Adrenal gland (tissue), 12 donors: Measurements from ENCODE around the gene CD300LB. TPM values are rescaled to one million over a fixed set of nuclear protein-coding genes. Genes with fewer than 3 reads are reported as not detected.
A peak's percentile ranks its signal among the peaks of the same experiment; 100 is the strongest.
"Not testable (repeated sequence)": the region's sequence is repeated elsewhere in the genome, so short reads cannot be mapped to it uniquely, and the experiment has no call there.

Experiments used
- DNase-seq, 7 donors: peaks; one replicate each; pipeline ENCODE4 v3.0.0-alpha.2; 2019 to 2020
- H3K27ac ChIP-seq, 5 donors: fragments of 200-600 bp; sonication (generic) in 4 of 5; 1 replicate in 3 of 5; 2 replicates in 2 of 5; pipeline versions ENCODE4 v1.5.1 to v1.8.0; 2016 to 2020; ENCODE audit warnings: mild to moderate bottlenecking in 1 of 5
- H3K27me3 ChIP-seq: fragments of 200-600 bp; 2 replicates; pipeline ENCODE4 v1.8.0; 2021
- H3K36me3 ChIP-seq, 2 donors: fragments of 200-600 bp; replicated peaks in 1 of 2; 1 replicate in 1 of 2; 2 replicates in 1 of 2; pipeline versions ENCODE4 v1.5.1 to v1.8.0; 2018 to 2022
- H3K4me1 ChIP-seq, 2 donors: fragments of 200-600 bp; replicated peaks in 1 of 2; 1 replicate in 1 of 2; 2 replicates in 1 of 2; pipeline versions ENCODE4 v1.5.1 to v1.8.0; 2018 to 2021
- H3K4me3 ChIP-seq, 4 donors: fragments of 200-600 bp; sonication (generic) in 3 of 4; one replicate each; pipeline ENCODE4 v1.5.1; 2016 to 2018
- H3K9me3 ChIP-seq, 3 donors: fragments of 200-600 bp; sonication (generic) in 1 of 3; replicated peaks in 1 of 3; 1 replicate in 2 of 3; 2 replicates in 1 of 3; pipeline versions ENCODE4 v1.5.1 to v1.8.0; 2016 to 2021
- POLR2A ChIP-seq, 2 donors: fragments of 450-650 bp; IDR thresholded peaks; one replicate each; pipeline ENCODE4 v1.6.1; 2017; ENCODE audit warnings: antibody characterized with exemption in 2 of 2, mild to moderate bottlenecking in 2 of 2, moderate library complexity in 1 of 2
- WGBS, 4 donors: extraction: QIAGEN DNeasy Blood & Tissue Kit in 2 of 4; methylation state at CpG; one replicate each; pipeline versions ENCODE4 v1.1.5 to v1.1.7; 2013 to 2017; 5-methylcytosine and 5-hydroxymethylcytosine counted together
- intact Hi-C, 2 donors: fragments of 100-400 bp; cut with DNase I; formaldehyde crosslinking; loops; one replicate each; pipeline versions ENCODE4 v1.14.1 to v1.15.0; 2022 to 2023
- polyA plus RNA-seq, 3 donors: library from polyadenylated mRNA; stranded (reverse); fragments of 200-250 nt in 2 of 3; fragments of 350-450 nt in 1 of 3; fragmentation: Illumina TruSeq in 1 of 3; extraction: RNeasy Lipid Tissue Mini Kit (QIAGEN cat#74804) in 1 of 3; gene quantifications; one replicate each; pipeline ENCODE4 v1.2.3, GENCODE V29; 2013 to 2014
- total RNA-seq, 9 donors: library from RNA; depleted of rRNA in 4 of 9; stranded (reverse); fragments of >200 nt in 4 of 9; fragments of 120-200 nt in 1 of 9; fragmentation: NEBNext Ultra II Directional in 1 of 9; extraction: Animal tissue kit (Norgen Biotek cat#: 25700) in 1 of 9; gene quantifications; one replicate each; pipeline versions ENCODE4 v1.1.0 to v1.2.4, GENCODE V29; 2013 to 2023
- TF ChIP-seq, protein P1 (sequence below), 6 experiments: fragments of 450-650 bp in 4 of 6; fragments of 200-600 bp in 2 of 6; sonication (generic) in 1 of 6; IDR thresholded peaks; 1 replicate in 5 of 6; 2 replicates in 1 of 6; pipeline versions ENCODE4 v1.5.1 to v1.8.0; 2016 to 2021; ENCODE audit warnings: antibody characterized with exemption in 6 of 6, mild to moderate bottlenecking in 2 of 6, moderate library complexity in 1 of 6
- donor health status: healthy with polysubstance abuse.
- donor health status: Bipolar disorder and iron deficiency.
- donor health status: DM: yes; HTN: yes; CAD: no.
- donor health status: DM: no; HTN: no; CAD: no.
- donor health status: DM: no; HTN: no; CAD: no.
- donor health status: DM: yes; HTN: yes; CAD: no.

CD300LB gene
- total and polyA plus RNA-seq, 12 donors: 0.17 to 0.95 (median 0.28) TPM; not detected in 1

DNA sequence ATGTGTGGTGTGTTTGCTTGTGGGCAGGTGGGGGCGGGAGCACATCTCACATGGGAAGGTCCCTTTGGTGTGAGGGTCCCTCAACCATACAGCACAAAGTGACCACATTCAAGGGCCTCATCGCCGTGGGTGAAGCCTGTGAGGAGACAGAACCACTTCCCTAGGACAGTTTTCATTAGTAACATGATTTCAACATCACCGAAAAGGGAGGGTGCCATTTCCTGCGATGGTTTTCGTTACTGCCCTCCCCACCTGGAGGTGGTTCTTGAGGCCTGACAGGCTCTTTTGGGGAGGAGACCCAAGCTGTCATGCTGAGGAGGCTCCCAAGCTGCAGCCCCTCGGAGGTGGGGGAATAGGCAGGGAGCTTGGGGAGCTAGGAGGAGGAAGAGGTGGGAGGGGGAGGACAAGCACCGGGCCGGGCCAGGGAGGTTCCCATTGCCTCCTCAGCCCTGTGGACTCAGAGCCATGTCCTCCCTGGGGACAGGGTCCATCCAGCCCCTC, 9.5 kb downstream of the CD300LB start:
- intact Hi-C loops: no loop called here
- H3K4me1 ChIP-seq: no peaks in the 10 kb centered on the region
- peaks cover 3% of the 10 kb centered on the region for H3K27me3 ChIP-seq
- TF ChIP-seq, protein P1, sequence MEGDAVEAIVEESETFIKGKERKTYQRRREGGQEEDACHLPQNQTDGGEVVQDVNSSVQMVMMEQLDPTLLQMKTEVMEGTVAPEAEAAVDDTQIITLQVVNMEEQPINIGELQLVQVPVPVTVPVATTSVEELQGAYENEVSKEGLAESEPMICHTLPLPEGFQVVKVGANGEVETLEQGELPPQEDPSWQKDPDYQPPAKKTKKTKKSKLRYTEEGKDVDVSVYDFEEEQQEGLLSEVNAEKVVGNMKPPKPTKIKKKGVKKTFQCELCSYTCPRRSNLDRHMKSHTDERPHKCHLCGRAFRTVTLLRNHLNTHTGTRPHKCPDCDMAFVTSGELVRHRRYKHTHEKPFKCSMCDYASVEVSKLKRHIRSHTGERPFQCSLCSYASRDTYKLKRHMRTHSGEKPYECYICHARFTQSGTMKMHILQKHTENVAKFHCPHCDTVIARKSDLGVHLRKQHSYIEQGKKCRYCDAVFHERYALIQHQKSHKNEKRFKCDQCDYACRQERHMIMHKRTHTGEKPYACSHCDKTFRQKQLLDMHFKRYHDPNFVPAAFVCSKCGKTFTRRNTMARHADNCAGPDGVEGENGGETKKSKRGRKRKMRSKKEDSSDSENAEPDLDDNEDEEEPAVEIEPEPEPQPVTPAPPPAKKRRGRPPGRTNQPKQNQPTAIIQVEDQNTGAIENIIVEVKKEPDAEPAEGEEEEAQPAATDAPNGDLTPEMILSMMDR (IDR thresholded peaks at IDR 0.05): no peak
- no peak for TF ChIP-seq POLR2A (IDR thresholded peaks at IDR 0.05)
- H3K36me3 ChIP-seq: no peaks in the 10 kb centered on the region
- no peaks in the 10 kb centered on the region for H3K9me3 ChIP-seq
- WGBS, 4 donors: 66 to 84% (median 73%) methylated on average over 7 to 9 of the region's 9 CpGs
- no peak overlapping the region for H3K4me3 ChIP-seq
- H3K27ac ChIP-seq: peak overlapping the region; percentile 41 to 90 (median 75)
- DNase-seq: peak in 2 of 7 donors; percentile 26 to 53

DNA sequence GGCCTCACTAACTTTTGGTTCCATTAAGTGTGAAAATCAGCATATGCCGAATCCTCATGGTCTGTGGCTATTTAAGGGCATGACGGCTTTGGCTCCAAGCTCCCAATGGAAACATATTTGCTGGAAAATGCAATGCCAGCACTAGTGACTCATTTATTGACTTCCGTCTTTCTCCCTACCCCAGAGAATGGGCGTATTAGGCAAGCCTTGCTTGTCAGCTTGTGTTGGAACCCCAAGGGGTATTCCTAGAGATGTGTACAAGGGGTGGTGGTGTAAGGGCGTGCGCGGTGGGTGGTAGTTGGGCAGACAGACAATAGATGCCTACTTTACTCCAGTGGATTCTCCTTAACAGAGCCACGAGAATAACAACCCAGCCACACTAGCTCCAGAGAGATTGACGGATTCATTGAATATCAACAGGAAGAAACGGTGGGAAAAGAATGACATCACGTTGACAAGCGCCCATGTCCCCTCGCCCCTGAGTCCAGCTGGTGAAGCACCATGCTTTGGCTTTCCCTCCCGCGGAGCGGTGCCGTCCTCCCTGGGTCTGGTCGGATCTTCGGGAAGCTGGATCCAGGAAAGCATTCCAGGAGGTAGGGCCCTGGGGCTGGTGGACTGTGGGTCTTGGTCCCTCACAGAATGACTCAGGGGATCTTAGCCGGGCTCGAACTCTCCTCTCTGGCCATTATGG, 10.3 kb downstream of the CD300LB start:
- Histone ChIP-seq H3K4me1 (no peaks in the 10 kb centered on the region), H3K4me3 (no peak overlapping the region), H3K27me3 (peaks cover 3% of the 10 kb centered on the region), H3K27ac (peak overlapping the region; percentile 41 to 90 (median 75)), H3K9me3 (no peaks in the 10 kb centered on the region), H3K36me3 (no peaks in the 10 kb centered on the region)
- DNase-seq: peak in 4 of 7 donors; percentile 43 to 60 (median 48)
- no peak for TF ChIP-seq POLR2A (IDR thresholded peaks at IDR 0.05)
- TF ChIP-seq, protein P1 (IDR thresholded peaks at IDR 0.05): no peak
- intact Hi-C loops: no loop called here
- WGBS, 4 donors: 75 to 84% (median 80%) methylated on average over 21 of the region's 21 CpGs

DNA sequence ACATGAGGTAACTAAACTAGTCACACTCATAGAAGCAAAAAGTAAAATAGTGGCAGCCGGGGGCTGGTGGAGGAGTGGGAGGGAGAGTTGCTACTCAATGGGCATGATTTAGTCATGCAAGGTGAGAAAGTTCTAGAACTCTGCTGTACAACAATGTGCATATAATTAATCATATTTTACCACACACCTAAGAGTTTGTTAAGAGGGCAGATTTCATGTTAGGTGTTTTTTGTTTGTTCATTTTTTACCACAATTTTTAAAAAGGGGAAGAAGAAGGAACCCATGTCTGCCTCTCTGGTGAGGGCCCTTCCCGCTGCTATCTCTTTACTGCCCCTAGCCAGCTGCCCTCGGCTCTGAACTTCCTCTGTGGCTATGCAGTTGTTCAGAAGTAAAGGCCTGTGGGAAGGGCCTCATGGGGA, 11.2 kb downstream of the CD300LB start:
- Histone ChIP-seq H3K36me3 (no peaks in the 10 kb centered on the region), H3K4me3 (no peak overlapping the region), H3K27me3 (peaks cover 3% of the 10 kb centered on the region), H3K27ac (peak overlapping the region in 3 of 5 donors; percentile 75 to 90 (median 79)), H3K9me3 (no peaks in the 10 kb centered on the region), H3K4me1 (no peaks in the 10 kb centered on the region)
- peak in 2 of 7 donors; percentile 46 to 56 for DNase-seq
- 69 to 74% (median 72%) methylated on average over 3 of the region's 3 CpGs for WGBS, 4 donors
- TF ChIP-seq, protein P1 (IDR thresholded peaks at IDR 0.05): no peak
- TF ChIP-seq POLR2A (IDR thresholded peaks at IDR 0.05): no peak
- intact Hi-C loops: no loop called here

DNA sequence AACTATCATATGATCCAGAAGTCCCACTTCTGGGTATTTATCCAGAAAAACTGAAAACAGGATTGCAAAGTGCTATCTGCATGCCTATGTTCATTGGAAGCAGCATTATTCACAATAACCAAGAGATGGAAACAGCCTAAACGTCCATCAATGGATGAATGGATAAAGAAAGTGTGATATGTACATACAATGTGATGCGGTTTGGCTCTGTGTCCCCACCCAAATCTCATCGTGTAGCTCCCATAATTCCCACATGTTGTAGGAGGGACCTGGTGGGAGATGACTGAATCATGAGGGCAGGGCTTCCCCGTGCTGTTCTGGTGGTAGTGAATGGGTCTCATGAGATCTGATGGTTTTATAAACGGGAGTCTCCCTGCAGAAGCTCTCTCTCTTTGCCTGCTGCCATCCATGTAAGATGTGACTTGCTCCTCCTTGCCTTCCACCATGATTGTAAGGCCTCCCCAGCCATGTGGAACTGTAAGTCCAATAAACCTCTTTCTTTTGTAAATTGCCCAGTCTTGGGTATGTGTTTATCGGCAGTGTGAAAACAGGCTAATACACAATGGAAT, 12.8 kb downstream of the CD300LB start:
- intact Hi-C loops, H3K27me3 ChIP-seq, H3K36me3 ChIP-seq, H3K4me1 ChIP-seq, H3K4me3 ChIP-seq, H3K9me3 ChIP-seq, H3K27ac ChIP-seq, DNase-seq: not testable (repeated sequence)
- 80 to 87% (median 85%) methylated on average over 6 of the region's 6 CpGs for WGBS, 4 donors
